Suppressor macrophage treated with lipopolysaccharide for 1 hour (primary cell): ENCODE measurements around the gene MKNK1.

Experiments used
- DNase-seq, 3 donors: peaks; one replicate each; pipeline ENCODE4 v3.0.0-alpha.2; 2020 to 2022

Gene MKNK1

GRCh38 chr1:46536527-46536926, 67.5 kb downstream of the MKNK1 start:
- DNase-seq = no peak

- peak; percentile 53 to 66 (median 56) for DNase-seq
Observed at GRCh38 chr1:46535063-46535462, 69.0 kb downstream of the MKNK1 start.

- peak; percentile 30 to 62 (median 43) for DNase-seq
Observed at GRCh38 chr1:46533179-46533864, 70.7 kb downstream of the MKNK1 start.

- peak; percentile 63 to 91 (median 76) for DNase-seq
Observed at GRCh38 chr1:46532498-46533178, 71.4 kb downstream of the MKNK1 start.

- DNase-seq = no peak
Observed at GRCh38 chr1:46532095-46532494, 72.0 kb downstream of the MKNK1 start.

GRCh38 chr1:46530791-46531409, 73.2 kb downstream of the MKNK1 start:
- no peak for DNase-seq

- DNase-seq = no peak
Observed at GRCh38 chr1:46530311-46530710, 73.8 kb downstream of the MKNK1 start.

GRCh38 chr1:46529031-46529630, 74.9 kb downstream of the MKNK1 start:
- no peak for DNase-seq

- peak; percentile 27 to 40 (median 36) for DNase-seq
Observed at GRCh38 chr1:46528297-46528955, 75.6 kb downstream of the MKNK1 start.

- peak; percentile 91 to 92 (median 91) for DNase-seq
Observed at GRCh38 chr1:46527474-46528296, 76.4 kb downstream of the MKNK1 start.

- no peak for DNase-seq
Observed at GRCh38 chr1:46526691-46527291, 77.3 kb downstream of the MKNK1 start.

- DNase-seq = no peak
Observed at GRCh38 chr1:46526013-46526690, 77.9 kb downstream of the MKNK1 start.

- DNase-seq = no peak
Observed at GRCh38 chr1:46525253-46525983, 78.7 kb downstream of the MKNK1 start.

GRCh38 chr1:46524843-46525242, 79.2 kb downstream of the MKNK1 start:
- DNase-seq = no peak

GRCh38 chr1:46523496-46524353, 80.3 kb downstream of the MKNK1 start:
- DNase-seq = no peak

GRCh38 chr1:46522969-46523320, 81.1 kb downstream of the MKNK1 start:
- DNase-seq = no peak

- peak; percentile 66 to 91 (median 73) for DNase-seq
Observed at GRCh38 chr1:46522184-46522968, 81.7 kb downstream of the MKNK1 start.

GRCh38 chr1:46521414-46521813, 82.7 kb downstream of the MKNK1 start:
- peak in 2 of 3 donors; percentile 28 to 40 for DNase-seq
